Chondrocyte (in vitro differentiated cells): ENCODE results near the gene KIF24. TPM values are rescaled to one million over a fixed set of nuclear protein-coding genes. Genes with fewer than 3 reads are reported as not detected.

Source experiments
- DNase-seq: peaks from one replicate; pipeline ENCODE4 v3.0.0; 2021; ENCODE audit warnings: mixed read lengths, low spot score
- H3K27ac Mint-ChIP-seq: one replicate; pipeline ENCODE4 v1.8.0; 2021; ENCODE audit warnings: mild to moderate bottlenecking, moderate library complexity, mixed read lengths; ENCODE audit not compliant: unreplicated experiment
- H3K27me3 Mint-ChIP-seq: 2 replicates; pipeline ENCODE4 v1.8.0; 2021; ENCODE audit warnings: low read depth, mixed read lengths
- H3K36me3 Mint-ChIP-seq: 2 replicates; pipeline ENCODE4 v1.8.0; 2021; ENCODE audit warnings: low read depth, mixed read lengths
- H3K4me1 Mint-ChIP-seq: 2 replicates; pipeline ENCODE4 v1.8.0; 2021; ENCODE audit warnings: low read depth, mild to moderate bottlenecking, mixed read lengths
- H3K4me3 Mint-ChIP-seq: one replicate; pipeline ENCODE4 v1.8.0; 2021; ENCODE audit warnings: mild to moderate bottlenecking, moderate library complexity, mixed read lengths; ENCODE audit not compliant: unreplicated experiment
- H3K9me3 Mint-ChIP-seq: 2 replicates; pipeline ENCODE4 v1.8.0; 2021; ENCODE audit warnings: low read depth, mixed read lengths
- long read RNA-seq: library from polyadenylated mRNA; stranded (forward); transcript quantifications from one replicate; pipeline ENCODE4 v2.0.0, GENCODE V29; 2021
- total RNA-seq: library from RNA; stranded (reverse); gene quantifications from 3 replicates; pipeline ENCODE4 v1.2.1, GENCODE V29; 2021
- TF ChIP-seq, protein P1 (sequence below): fragments of 200-600 bp; sonication (generic); IDR thresholded peaks from 2 replicates; pipeline ENCODE4 v1.5.0; 2021; ENCODE audit warnings: antibody characterized with exemption, mild to moderate bottlenecking, moderate library complexity

Gene KIF24, protein sequence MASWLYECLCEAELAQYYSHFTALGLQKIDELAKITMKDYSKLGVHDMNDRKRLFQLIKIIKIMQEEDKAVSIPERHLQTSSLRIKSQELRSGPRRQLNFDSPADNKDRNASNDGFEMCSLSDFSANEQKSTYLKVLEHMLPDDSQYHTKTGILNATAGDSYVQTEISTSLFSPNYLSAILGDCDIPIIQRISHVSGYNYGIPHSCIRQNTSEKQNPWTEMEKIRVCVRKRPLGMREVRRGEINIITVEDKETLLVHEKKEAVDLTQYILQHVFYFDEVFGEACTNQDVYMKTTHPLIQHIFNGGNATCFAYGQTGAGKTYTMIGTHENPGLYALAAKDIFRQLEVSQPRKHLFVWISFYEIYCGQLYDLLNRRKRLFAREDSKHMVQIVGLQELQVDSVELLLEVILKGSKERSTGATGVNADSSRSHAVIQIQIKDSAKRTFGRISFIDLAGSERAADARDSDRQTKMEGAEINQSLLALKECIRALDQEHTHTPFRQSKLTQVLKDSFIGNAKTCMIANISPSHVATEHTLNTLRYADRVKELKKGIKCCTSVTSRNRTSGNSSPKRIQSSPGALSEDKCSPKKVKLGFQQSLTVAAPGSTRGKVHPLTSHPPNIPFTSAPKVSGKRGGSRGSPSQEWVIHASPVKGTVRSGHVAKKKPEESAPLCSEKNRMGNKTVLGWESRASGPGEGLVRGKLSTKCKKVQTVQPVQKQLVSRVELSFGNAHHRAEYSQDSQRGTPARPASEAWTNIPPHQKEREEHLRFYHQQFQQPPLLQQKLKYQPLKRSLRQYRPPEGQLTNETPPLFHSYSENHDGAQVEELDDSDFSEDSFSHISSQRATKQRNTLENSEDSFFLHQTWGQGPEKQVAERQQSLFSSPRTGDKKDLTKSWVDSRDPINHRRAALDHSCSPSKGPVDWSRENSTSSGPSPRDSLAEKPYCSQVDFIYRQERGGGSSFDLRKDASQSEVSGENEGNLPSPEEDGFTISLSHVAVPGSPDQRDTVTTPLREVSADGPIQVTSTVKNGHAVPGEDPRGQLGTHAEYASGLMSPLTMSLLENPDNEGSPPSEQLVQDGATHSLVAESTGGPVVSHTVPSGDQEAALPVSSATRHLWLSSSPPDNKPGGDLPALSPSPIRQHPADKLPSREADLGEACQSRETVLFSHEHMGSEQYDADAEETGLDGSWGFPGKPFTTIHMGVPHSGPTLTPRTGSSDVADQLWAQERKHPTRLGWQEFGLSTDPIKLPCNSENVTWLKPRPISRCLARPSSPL (N-terminal part only)
- 0.90 to 2.5 TPM (median 1.0 TPM) in 3 replicates for total RNA-seq
- long read RNA-seq: 0 reads

DNA sequence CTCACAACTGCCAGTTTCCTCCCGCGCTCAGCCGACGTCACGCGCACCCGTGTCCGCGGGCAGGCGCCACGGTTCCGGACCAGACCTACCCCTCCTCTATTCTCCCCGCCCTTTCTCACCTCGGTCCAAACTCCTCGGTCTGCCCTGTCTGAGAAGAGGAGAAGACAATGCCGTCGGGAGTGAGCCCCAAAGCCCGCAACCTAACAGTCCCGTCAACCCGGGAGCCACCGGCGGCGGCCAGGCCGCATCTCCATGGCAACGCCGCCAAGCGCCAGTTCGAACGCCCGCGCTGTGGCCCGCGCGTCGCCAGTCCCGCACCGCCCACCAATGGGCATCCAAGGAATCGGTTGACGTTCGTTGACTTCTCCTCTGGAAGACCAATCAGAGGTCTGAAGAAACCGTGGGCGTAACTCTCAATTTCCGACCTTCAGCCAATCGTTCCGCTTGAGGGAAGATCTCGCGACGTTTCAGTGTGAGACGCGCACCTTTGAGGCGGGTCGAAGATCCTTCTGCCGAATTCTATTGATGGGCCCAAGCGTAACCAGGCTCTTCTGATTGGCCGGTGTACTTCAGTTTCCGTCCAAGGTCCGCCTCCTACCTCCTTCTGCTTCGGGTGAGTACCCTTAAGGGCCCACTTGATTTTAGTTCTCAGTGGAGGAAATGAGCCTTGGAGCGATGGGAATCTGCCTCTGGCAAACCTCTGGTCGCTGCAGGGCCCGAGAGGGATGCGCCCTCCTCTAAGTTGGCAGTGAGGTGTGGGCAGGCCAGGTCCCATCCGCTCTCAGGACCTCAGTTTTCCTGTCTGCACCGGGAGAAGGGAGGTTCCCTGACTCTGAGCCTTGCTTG, at the start of gene KIF24, which contains the start of gene NUDT2:
Gene KIF24 (minus strand): TSS at position 282 of the 846 bp plus-strand sequence. CDS start 17,922 bp downstream, outside the sequence.
Gene NUDT2 (plus strand): TSS at position 583 of the 846 bp plus-strand sequence. CDS start 9,471 bp downstream, outside the sequence.
- H3K27me3 Mint-ChIP-seq: no peaks in the 10 kb centered on the region
- DNase-seq: peak; percentile 98
- H3K4me3 Mint-ChIP-seq: peak within 1 kb of the TSS; percentile 91
- peaks cover 23% of the 10 kb centered on the region for H3K4me1 Mint-ChIP-seq
- H3K27ac Mint-ChIP-seq: peak within 1 kb of the TSS; percentile 96
- H3K9me3 Mint-ChIP-seq: no peaks in the 10 kb centered on the region
- TF ChIP-seq, protein P1, sequence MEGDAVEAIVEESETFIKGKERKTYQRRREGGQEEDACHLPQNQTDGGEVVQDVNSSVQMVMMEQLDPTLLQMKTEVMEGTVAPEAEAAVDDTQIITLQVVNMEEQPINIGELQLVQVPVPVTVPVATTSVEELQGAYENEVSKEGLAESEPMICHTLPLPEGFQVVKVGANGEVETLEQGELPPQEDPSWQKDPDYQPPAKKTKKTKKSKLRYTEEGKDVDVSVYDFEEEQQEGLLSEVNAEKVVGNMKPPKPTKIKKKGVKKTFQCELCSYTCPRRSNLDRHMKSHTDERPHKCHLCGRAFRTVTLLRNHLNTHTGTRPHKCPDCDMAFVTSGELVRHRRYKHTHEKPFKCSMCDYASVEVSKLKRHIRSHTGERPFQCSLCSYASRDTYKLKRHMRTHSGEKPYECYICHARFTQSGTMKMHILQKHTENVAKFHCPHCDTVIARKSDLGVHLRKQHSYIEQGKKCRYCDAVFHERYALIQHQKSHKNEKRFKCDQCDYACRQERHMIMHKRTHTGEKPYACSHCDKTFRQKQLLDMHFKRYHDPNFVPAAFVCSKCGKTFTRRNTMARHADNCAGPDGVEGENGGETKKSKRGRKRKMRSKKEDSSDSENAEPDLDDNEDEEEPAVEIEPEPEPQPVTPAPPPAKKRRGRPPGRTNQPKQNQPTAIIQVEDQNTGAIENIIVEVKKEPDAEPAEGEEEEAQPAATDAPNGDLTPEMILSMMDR: peak; percentile 34
- no peaks in the 10 kb centered on the region for H3K36me3 Mint-ChIP-seq

DNA sequence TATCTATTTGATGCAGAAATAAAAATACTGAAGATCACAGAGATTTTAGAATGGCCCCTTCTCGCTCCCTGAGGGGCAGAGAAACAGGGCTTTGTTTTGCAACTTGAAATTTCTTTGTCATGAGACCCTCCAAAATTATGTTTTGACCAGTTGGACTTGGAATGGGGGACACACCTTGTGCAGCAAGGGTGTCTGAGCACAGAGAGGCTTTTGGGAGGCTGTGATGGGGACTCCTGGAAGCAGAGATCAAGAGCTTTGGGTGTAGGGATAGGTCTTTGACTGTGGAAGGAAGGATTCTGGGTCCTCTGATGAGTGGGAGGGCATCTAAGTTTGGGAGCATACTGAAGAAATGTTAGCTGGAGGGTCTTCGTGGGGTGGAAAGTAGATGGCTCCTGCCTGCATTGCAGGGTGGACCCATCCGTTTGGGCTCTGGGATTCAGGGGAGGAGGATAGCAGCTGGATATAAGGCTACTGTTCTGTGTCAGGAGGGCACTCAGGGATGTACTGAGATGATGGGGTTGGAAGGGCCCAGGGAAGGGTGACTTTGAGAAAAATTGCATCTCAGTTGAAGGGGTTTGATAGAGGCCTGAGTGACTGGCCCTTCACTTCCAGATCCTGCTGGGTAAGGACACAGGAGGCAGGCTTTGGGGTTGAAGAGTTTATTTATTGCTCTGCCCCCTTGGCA, 49.5 kb upstream of the KIF24 start:
- H3K4me1 Mint-ChIP-seq: peaks cover 33% of the 10 kb centered on the region
- H3K9me3 Mint-ChIP-seq: no peaks in the 10 kb centered on the region
- H3K36me3 Mint-ChIP-seq: no peaks in the 10 kb centered on the region
- TF ChIP-seq, protein P1: no peak
- H3K4me3 Mint-ChIP-seq: no peak overlapping the region
- no peak overlapping the region for H3K27ac Mint-ChIP-seq
- DNase-seq: no peak
- no peaks in the 10 kb centered on the region for H3K27me3 Mint-ChIP-seq

DNA sequence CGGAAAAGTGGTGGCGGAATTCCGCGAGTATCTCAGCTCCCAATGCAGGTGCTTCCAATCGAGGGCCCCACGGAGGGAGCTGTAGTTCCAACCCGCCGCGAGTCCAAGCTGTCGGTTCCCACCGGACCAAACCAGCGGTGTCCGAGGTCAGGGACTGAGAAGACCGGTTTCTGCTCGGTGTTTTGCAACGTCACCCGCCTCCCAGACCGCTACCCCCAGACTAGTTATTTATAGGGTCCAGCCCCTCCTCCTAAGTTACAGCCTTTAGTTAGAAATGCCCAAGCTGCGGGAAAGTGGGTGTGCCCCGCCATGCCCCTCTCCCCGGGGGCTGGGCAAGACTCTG, 48.3 kb upstream of the KIF24 start:
- H3K27me3 Mint-ChIP-seq: no peaks in the 10 kb centered on the region
- DNase-seq: no peak
- TF ChIP-seq, protein P1: no peak
- H3K9me3 Mint-ChIP-seq: no peaks in the 10 kb centered on the region
- peak overlapping the region; percentile 83 for H3K4me3 Mint-ChIP-seq
- no peak overlapping the region for H3K27ac Mint-ChIP-seq
- H3K36me3 Mint-ChIP-seq: no peaks in the 10 kb centered on the region
- peaks cover 33% of the 10 kb centered on the region for H3K4me1 Mint-ChIP-seq

DNA sequence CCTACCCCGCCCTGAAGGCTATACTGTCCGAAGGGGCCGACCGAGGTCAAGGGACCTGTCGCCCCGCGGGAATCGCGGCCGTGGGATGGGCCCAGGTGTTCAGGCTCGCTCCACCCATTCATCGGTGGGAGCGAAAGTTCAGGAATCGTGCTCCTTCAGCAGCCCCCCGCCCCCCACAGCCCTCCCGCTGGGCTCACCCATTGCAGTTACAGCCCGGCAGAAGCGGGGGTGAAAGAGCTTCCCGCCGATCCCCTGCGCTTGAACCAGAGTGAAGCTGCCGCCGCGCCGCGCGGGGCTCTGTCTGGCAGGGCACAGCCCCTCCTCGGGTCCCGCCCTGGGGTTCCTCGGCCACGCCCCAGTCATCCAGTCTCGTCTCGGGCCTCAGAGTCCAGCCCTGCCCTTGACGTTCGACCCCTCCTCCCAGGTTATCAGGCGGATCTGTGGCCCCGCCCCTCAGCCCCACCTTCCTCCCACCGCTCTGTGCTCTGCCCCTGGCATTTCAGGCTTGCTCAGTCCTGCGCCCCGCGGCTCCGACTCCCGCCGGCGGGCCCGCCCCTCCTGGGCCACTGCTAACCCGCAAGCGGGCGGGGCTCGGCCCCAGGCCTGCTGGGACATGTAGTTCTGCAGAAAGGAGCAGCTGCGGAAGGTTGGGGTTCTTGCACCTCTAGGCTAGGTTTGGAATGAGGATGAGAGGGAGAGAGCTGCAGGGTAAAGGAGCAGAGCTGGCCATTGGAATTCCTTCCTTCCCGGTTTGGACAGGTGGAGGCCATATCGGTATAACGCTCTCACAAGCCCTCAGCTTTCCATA, 47.7 kb upstream of the KIF24 start, which contains the start of gene MYORG:
Gene MYORG (minus strand): TSS at position 303 of the 808 bp plus-strand sequence. CDS start 3,955 bp downstream, outside the sequence.
- H3K4me3 Mint-ChIP-seq: peak within 1 kb of the TSS; percentile 83
- H3K9me3 Mint-ChIP-seq: no peaks in the 10 kb centered on the region
- H3K27me3 Mint-ChIP-seq: no peaks in the 10 kb centered on the region
- DNase-seq: no peak
- H3K36me3 Mint-ChIP-seq: no peaks in the 10 kb centered on the region
- H3K4me1 Mint-ChIP-seq: peaks cover 33% of the 10 kb centered on the region
- H3K27ac Mint-ChIP-seq: peak within 1 kb of the TSS; percentile 63
- TF ChIP-seq, protein P1: no peak
